T-cell (primary cell): Measurements from ENCODE around the gene ERVW-1. TPM values are rescaled to one million over a fixed set of nuclear protein-coding genes. Genes with fewer than 3 reads are reported as not detected.
A peak's percentile ranks its signal among the peaks of the same experiment; 100 is the strongest.

Experiments
- ATAC-seq, 4 experiments: fragments of 200-7000 bp in 3 of 4; fragments of 150-1000 bp in 1 of 4; cut with Tn5 transposase; replicated peaks in 1 of 4; 1 replicate in 3 of 4; 2 replicates in 1 of 4; pipeline ENCODE4 v1.10.0; 2021; ENCODE audit warnings: moderate library complexity in 3 of 4, mild to moderate bottlenecking in 2 of 4, moderate number of reproducible peaks in 1 of 4
- CTCF ChIA-PET, 2 donors: fragments of 300-600 bp; sonication (Branson Sonifier 250); formaldehyde crosslinking; loops; one replicate each; lab custom pipeline; 2022; ENCODE audit warnings: antibody characterized with exemption in 2 of 2; lab: Charles Lee
- POLR2A ChIA-PET, 2 donors: fragments of 300-600 bp; sonication (Branson Sonifier 250); formaldehyde crosslinking; loops; one replicate each; lab custom pipeline; 2022; ENCODE audit warnings: antibody characterized with exemption in 2 of 2; lab: Charles Lee
- DNase-seq, 35 experiments: peaks; one replicate each; pipeline versions ENCODE4 v3.0.0 to v3.0.0-alpha.2; 2013 to 2023
- H3K27ac ChIP-seq: one replicate; pipeline ENCODE4 v1.5.1; 2013; ENCODE audit warnings: low read length
- H3K27me3 ChIP-seq, 2 experiments: replicated peaks in 1 of 2; 1 replicate in 1 of 2; 2 replicates in 1 of 2; pipeline versions ENCODE4 v1.6.1 to v1.7.0; 2013; ENCODE audit warnings: low read length in 1 of 2, mixed read lengths in 1 of 2; ENCODE audit not compliant: control insufficient read depth in 2 of 2, insufficient read depth in 2 of 2; ENCODE audit errors: extremely low read depth in 1 of 2
- H3K36me3 ChIP-seq, 2 donors: 1 replicate in 1 of 2; 2 replicates in 1 of 2; pipeline versions ENCODE4 v1.6.1 to v1.7.0; 2013; ENCODE audit warnings: low read length in 1 of 2; ENCODE audit not compliant: control insufficient read depth in 2 of 2, insufficient read depth in 1 of 2; ENCODE audit errors: extremely low read depth in 1 of 2
- H3K4me1 ChIP-seq, 2 experiments: 1 replicate in 1 of 2; 2 replicates in 1 of 2; pipeline versions ENCODE4 v1.6.1 to v1.7.0; 2013; ENCODE audit warnings: low read length in 2 of 2, mixed read lengths in 1 of 2; ENCODE audit not compliant: insufficient read depth in 2 of 2, control insufficient read depth in 1 of 2; ENCODE audit errors: extremely low read depth in 1 of 2
- H3K4me3 ChIP-seq, 2 donors: 1 replicate in 1 of 2; 2 replicates in 1 of 2; pipeline versions ENCODE4 v1.5.1 to v1.7.0; 2013; ENCODE audit warnings: mild to moderate bottlenecking in 2 of 2, low read length in 1 of 2, moderate library complexity in 1 of 2; ENCODE audit not compliant: control insufficient read depth in 1 of 2; ENCODE audit errors: extremely low read depth in 1 of 2
- H3K9me3 ChIP-seq: 2 replicates; pipeline ENCODE4 v1.7.0; 2013
- H3K27ac Mint-ChIP-seq, 2 donors: one replicate each; pipeline ENCODE4 v1.8.0; 2020 to 2021; ENCODE audit warnings: mild to moderate bottlenecking in 2 of 2, mixed read lengths in 2 of 2
- H3K27me3 Mint-ChIP-seq, 2 donors: one replicate each; pipeline ENCODE4 v1.8.0; 2021 to 2022; ENCODE audit warnings: mixed read lengths in 2 of 2
- H3K36me3 Mint-ChIP-seq: one replicate; pipeline ENCODE4 v1.8.0; 2021; ENCODE audit warnings: mixed read lengths
- H3K4me1 Mint-ChIP-seq, 3 donors: one replicate each; pipeline ENCODE4 v1.8.0; 2020 to 2022; ENCODE audit warnings: mixed read lengths in 3 of 3, mild to moderate bottlenecking in 1 of 3
- H3K4me3 Mint-ChIP-seq, 3 donors: one replicate each; pipeline ENCODE4 v1.8.0; 2020 to 2022; ENCODE audit warnings: mild to moderate bottlenecking in 3 of 3, mixed read lengths in 3 of 3, moderate library complexity in 3 of 3
- H3K9me3 Mint-ChIP-seq, 3 donors: one replicate each; pipeline ENCODE4 v1.8.0; 2020 to 2022; ENCODE audit warnings: mixed read lengths in 3 of 3
- WGBS: methylation state at CpG from one replicate; pipeline ENCODE4 v1.1.5; 2013; ENCODE audit warnings: missing lambda C conversion rate; ENCODE audit not compliant: insufficient coverage; 5-methylcytosine and 5-hydroxymethylcytosine counted together
- total RNA-seq, 35 experiments: library from RNA in 6 of 35; stranded (reverse) in 6 of 35; fragments of 120-200 nt in 1 of 35; gene quantifications; one replicate each; pipeline versions ENCODE4 v1.2.1 to v1.2.4 and lab custom pipeline; 2013 to 2026

Gene ERVW-1
- total RNA-seq, 5 donors from 2014 or later (not counting 1 experiment from before 2014, with no cell fraction given) = 0.16 TPM; not detected in 4

DNA sequence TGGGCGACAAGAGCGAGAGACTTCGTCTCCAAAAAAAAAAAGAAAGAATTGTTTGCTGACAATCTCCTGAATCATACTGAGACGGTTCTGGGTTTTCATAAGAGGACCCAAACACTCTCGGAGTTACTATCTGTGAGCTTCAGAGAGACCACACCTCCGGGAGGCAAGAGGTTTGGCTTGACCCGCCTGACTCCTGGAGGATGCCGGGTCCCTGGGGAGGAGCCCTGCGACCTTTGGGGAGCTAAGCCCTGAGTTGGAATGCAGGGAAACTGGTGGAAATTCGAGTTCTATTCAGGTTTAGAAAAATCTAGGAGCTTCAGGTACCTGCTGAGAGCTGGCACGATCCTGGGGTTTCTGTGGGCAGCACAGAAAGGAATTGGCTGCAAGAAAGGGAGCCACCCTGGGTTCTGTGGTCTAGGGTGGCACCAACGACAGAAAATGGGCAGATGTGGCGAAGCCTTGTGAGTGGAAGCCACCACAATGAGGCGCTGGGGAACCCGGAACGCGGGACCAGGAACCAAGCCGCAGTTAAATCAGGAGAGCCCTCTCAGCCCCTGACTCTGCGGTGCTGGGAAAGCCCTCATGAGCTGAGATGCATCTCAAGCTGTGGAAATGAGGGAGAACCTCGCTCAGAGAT is 52.3 kb downstream of the ERVW-1 start:
- H3K4me1 ChIP-seq = peaks cover 0 to 8% of the 10 kb centered on the region in 2 experiments
- H3K27me3 ChIP-seq = peaks cover 0 to 13% of the 10 kb centered on the region in 2 experiments
- Mint-ChIP-seq H3K4me3 (peak overlapping the region in 1 of 3 donors; percentile 35), H3K9me3 (no peaks in the 10 kb centered on the region), H3K36me3 (no peaks in the 10 kb centered on the region), H3K4me1 (peaks cover 6 to 13% (median 11%) of the 10 kb centered on the region in 3 donors), H3K27me3 (peaks cover 10 to 18% of the 10 kb centered on the region in 2 donors), H3K27ac (no peak overlapping the region)
- no peaks in the 10 kb centered on the region for H3K36me3 ChIP-seq
- no peaks in the 10 kb centered on the region for H3K9me3 ChIP-seq
- WGBS = 48% methylated on average over 18 of the region's 20 CpGs
- H3K27ac ChIP-seq = no peak overlapping the region
- POLR2A ChIA-PET = no interaction called here
- H3K4me3 ChIP-seq = no peak overlapping the region
- ATAC-seq = peak in 1 of 4 experiments; percentile 30
- CTCF ChIA-PET = interaction anchor here (1.0 to 4.0 kb wide), 8 partner anchors 9 to 246 kb away, joined by 3 to 66 read pairs (median 4); partner anchors contain the start of genes GATAD1 (in 2 of the 2) and LRRD1 (in 1 of the 2)
- peak in 6 of 35 experiments; percentile 4 to 19 (median 14) for DNase-seq

DNA sequence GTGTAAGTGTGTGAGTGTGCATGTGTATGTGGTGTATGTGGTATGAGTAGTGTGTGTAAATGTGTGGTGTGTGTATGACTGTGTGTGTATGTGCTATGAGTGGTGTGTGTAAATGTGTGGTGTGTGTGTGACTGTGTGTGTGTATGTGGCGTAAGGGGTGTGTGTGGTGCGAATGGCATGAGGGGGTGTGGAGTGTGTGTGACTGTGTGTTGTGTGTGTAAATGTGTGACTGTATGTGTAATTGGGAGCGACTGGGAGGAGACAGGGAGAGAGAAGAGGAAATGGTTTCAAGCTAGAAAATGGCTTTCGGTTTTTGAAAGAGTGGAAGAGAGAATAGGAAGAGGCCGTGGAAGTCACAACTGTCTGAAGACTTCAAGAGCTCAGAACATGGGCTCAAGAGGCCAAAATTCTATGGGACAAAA is 54.0 kb downstream of the ERVW-1 start:
- no peak for DNase-seq
- Mint-ChIP-seq H3K27ac (no peak overlapping the region), H3K4me3 (peak overlapping the region in 1 of 3 donors; percentile 12), H3K9me3 (no peaks in the 10 kb centered on the region), H3K4me1 (peaks cover 6 to 13% (median 11%) of the 10 kb centered on the region in 3 donors), H3K36me3 (no peaks in the 10 kb centered on the region), H3K27me3 (peaks cover 10 to 18% of the 10 kb centered on the region in 2 donors)
- ChIA-PET CTCF (interaction anchor here (0.5 to 4.0 kb wide), 12 partner anchors 10 to 700 kb away, joined by 3 to 66 read pairs (median 4); partner anchors contain the start of gene GATAD1 (in 2 of the 2)), POLR2A (no interaction called here)
- H3K36me3 ChIP-seq = no peaks in the 10 kb centered on the region
- no peak overlapping the region for H3K4me3 ChIP-seq
- peaks cover 0 to 13% of the 10 kb centered on the region in 2 experiments for H3K27me3 ChIP-seq
- no peak overlapping the region for H3K27ac ChIP-seq
- H3K4me1 ChIP-seq = peaks cover 0 to 8% of the 10 kb centered on the region in 2 experiments
- 70% methylated on average over 4 of the region's 5 CpGs for WGBS
- H3K9me3 ChIP-seq = no peaks in the 10 kb centered on the region
- no peak for ATAC-seq

DNA sequence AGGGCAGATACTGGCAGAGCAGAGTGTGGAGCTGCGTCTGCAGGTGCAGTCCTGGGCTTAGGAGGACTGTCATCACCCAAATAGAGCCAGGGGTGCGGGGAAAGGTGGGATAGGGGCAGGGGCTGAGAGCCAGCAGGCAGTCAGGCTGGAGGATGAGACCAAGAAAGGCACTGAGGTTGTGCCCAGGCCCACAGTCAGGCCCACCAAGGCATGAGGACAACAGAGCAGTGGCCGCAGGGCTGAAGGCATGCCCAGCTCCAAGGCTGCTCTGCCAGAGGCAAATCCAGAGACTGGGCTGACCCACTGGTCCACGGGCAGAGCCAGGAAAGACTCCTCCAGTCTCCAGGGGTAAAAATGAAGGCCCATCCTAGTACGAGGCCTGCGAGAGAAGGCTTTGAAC is 54.8 kb downstream of the ERVW-1 start:
- H3K9me3 Mint-ChIP-seq = no peaks in the 10 kb centered on the region
- ATAC-seq (no peak), DNase-seq (no peak)
- peaks cover 10 to 18% of the 10 kb centered on the region in 2 donors for H3K27me3 Mint-ChIP-seq
- ChIA-PET POLR2A (no interaction called here), CTCF (interaction anchor here (0.6 to 3.9 kb wide), 3 partner anchors 24 to 85 kb away, joined by 3 to 62 read pairs (median 3); partner anchors contain the start of gene GATAD1 (in 1 of the 2))
- Histone ChIP-seq H3K27me3 (peaks cover 0 to 13% of the 10 kb centered on the region in 2 experiments), H3K9me3 (no peaks in the 10 kb centered on the region), H3K36me3 (no peaks in the 10 kb centered on the region), H3K4me3 (no peak overlapping the region), H3K4me1 (peaks cover 0 to 8% of the 10 kb centered on the region in 2 experiments), H3K27ac (no peak overlapping the region)
- peaks cover 6 to 13% (median 11%) of the 10 kb centered on the region in 3 donors for H3K4me1 Mint-ChIP-seq
- 93% methylated on average over 6 of the region's 6 CpGs for WGBS
- no peak overlapping the region for H3K4me3 Mint-ChIP-seq
- H3K27ac Mint-ChIP-seq = no peak overlapping the region
- H3K36me3 Mint-ChIP-seq = no peaks in the 10 kb centered on the region

DNA sequence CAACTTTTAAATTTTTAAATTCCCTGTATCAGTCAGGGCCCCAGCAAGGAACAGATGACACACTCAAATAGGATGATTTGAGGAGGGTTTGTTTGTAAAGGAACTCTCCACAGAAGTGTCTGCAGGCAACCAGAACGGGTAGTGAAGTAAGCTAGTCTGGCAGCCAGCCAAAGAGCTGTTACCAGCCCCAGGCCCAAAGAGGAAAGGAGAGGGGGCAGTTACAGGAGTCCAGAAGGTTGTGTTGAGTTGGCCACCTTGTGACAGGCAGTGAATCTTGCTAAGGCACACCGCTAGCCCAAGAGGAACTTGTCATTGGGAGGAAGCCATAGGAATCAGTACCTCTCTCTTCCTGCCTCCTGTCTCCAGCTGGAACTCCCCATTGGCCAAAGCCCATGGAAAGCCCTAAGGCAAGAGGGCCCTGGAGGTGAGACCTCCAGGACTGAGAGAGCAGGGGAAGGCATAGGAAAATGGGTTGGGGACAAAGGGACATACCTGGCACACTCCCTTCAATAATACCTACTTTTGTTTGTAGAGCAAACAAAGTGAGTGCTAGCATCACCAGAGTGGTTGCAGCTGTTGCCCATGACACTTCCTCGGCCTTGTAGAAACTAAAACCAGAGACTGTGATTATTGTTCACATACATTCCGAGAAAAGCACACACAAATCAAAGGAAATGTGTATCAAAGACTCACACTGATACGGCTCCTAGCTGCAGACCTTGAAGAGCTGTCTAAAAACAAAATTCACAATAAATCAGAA is 55.9 kb downstream of the ERVW-1 start:
- Histone ChIP-seq H3K4me1 (peaks cover 0 to 8% of the 10 kb centered on the region in 2 experiments), H3K4me3 (no peak overlapping the region), H3K36me3 (no peaks in the 10 kb centered on the region), H3K9me3 (no peaks in the 10 kb centered on the region), H3K27ac (no peak overlapping the region), H3K27me3 (peaks cover 0 to 13% of the 10 kb centered on the region in 2 experiments)
- CTCF ChIA-PET = interaction anchor here (0.5 to 3.9 kb wide), 3 partner anchors 25 to 107 kb away, joined by 3 to 62 read pairs (median 4); partner anchors contain the start of genes GATAD1 (in 1 of the 2), PEX1 (in 1 of the 2) and RBM48 (in 1 of the 2)
- POLR2A ChIA-PET = no interaction called here
- DNase-seq (no peak), ATAC-seq (no peak)
- H3K36me3 Mint-ChIP-seq = no peaks in the 10 kb centered on the region
- WGBS = 50% methylated on average over 1 of the region's 5 CpGs
- no peak overlapping the region for H3K27ac Mint-ChIP-seq
- no peak overlapping the region for H3K4me3 Mint-ChIP-seq
- H3K4me1 Mint-ChIP-seq = peaks cover 6 to 13% (median 11%) of the 10 kb centered on the region in 3 donors
- H3K9me3 Mint-ChIP-seq = no peaks in the 10 kb centered on the region
- peaks cover 7 to 16% of the 10 kb centered on the region in 2 donors for H3K27me3 Mint-ChIP-seq

Other genes starting within 250 kb of the ERVW-1 start
- 10 to 100 TPM; 44.8 to 65.6 (median 48.9) TPM for gene KRIT1, start 232.0 kb downstream of the ERVW-1 start, total RNA-seq
- 10 to 100 TPM; 59.8 to 86.0 (median 62.5) TPM for gene ANKIB1, start 232.0 kb downstream of the ERVW-1 start, total RNA-seq
- gene GATAD1, start 30.5 kb downstream of the ERVW-1 start, total RNA-seq = 10 to 100 TPM; 19.4 to 31.4 (median 28.1) TPM
- 10 to 100 TPM; 24.0 to 33.8 (median 29.2) TPM for gene PEX1, start 50.6 kb upstream of the ERVW-1 start, total RNA-seq
- 10 to 100 TPM; 23.9 to 37.1 (median 29.6) TPM for gene RBM48, start 50.8 kb upstream of the ERVW-1 start, total RNA-seq
- gene FAM133B, start 112.4 kb upstream of the ERVW-1 start, total RNA-seq = 10 to 100 TPM; 30.1 to 66.6 (median 39.4) TPM